ENCODE measurements around the gene GLI1.
A peak's percentile ranks its signal among the peaks of the same experiment; 100 is the strongest.
"Not testable (repeated sequence)": the region's sequence is repeated elsewhere in the genome, so short reads cannot be mapped to it uniquely, and the experiment has no call there.

The GLI1 gene

GRCh38 chr12:57500213-57500612 lies 40.6 kb downstream of the GLI1 start:
- no peak for DNase-seq

GRCh38 chr12:57502311-57502969 lies 42.9 kb downstream of the GLI1 start:
- not testable (repeated sequence) for DNase-seq

- not testable (repeated sequence) for DNase-seq
Measured at GRCh38 chr12:57506541-57506940, 47.0 kb downstream of the GLI1 start.

- DNase-seq, result not testable (repeated sequence)
Measured at GRCh38 chr12:57507796-57508195, 48.2 kb downstream of the GLI1 start.

GRCh38 chr12:57511161-57511560 lies 51.6 kb downstream of the GLI1 start:
- DNase-seq, result no peak

- DNase-seq, result no peak
Measured at GRCh38 chr12:57511588-57512325, 52.2 kb downstream of the GLI1 start.

- no peak for DNase-seq
Measured at GRCh38 chr12:57512665-57513064, 53.1 kb downstream of the GLI1 start.

GRCh38 chr12:57513266-57513665 lies 53.7 kb downstream of the GLI1 start:
- DNase-seq, result no peak

GRCh38 chr12:57513677-57514076 lies 54.1 kb downstream of the GLI1 start:
- not testable (repeated sequence) for DNase-seq

- not testable (repeated sequence) for DNase-seq
Measured at GRCh38 chr12:57514246-57514645, 54.7 kb downstream of the GLI1 start.

- DNase-seq, result no peak
Measured at GRCh38 chr12:57514720-57515407, 55.3 kb downstream of the GLI1 start.

GRCh38 chr12:57515408-57515933 lies 55.9 kb downstream of the GLI1 start:
- no peak for DNase-seq

GRCh38 chr12:57515934-57516541 lies 56.5 kb downstream of the GLI1 start:
- DNase-seq, result no peak

- no peak for DNase-seq
Measured at GRCh38 chr12:57516617-57517153, 57.1 kb downstream of the GLI1 start.

- no peak for DNase-seq
Measured at GRCh38 chr12:57517187-57517586, 57.6 kb downstream of the GLI1 start.

GRCh38 chr12:57517718-57518117 lies 58.1 kb downstream of the GLI1 start:
- DNase-seq, result not testable (repeated sequence)

GRCh38 chr12:57518176-57518919 lies 58.8 kb downstream of the GLI1 start:
- no peak for DNase-seq

- DNase-seq, result no peak
Measured at GRCh38 chr12:57518920-57519795, 59.6 kb downstream of the GLI1 start.

- DNase-seq, result no peak
Measured at GRCh38 chr12:57519796-57520052, 60.1 kb downstream of the GLI1 start.

GRCh38 chr12:57520053-57520818 lies 60.7 kb downstream of the GLI1 start, which contains the start of gene DDIT3:
DDIT3 (minus strand) TSS chr12:57520514; CDS start chr12:57517406, 3,108 bp downstream.
- DNase-seq, result peak; percentile 99 to 100 (median 100)

All from T-helper 1 cell (primary cell).